Activated T-cell treated with anti-CD3 and anti-CD28 coated beads for 1 hour (primary cell): ENCODE measurements around the gene EHD1.
"Not testable (repeated sequence)": the region's sequence is repeated elsewhere in the genome, so short reads cannot be mapped to it uniquely, and the experiment has no call there.

Source experiments
- DNase-seq: peaks from one replicate; pipeline ENCODE4 v3.0.0-alpha.2; 2020; ENCODE audit warnings: low read depth

EHD1 gene

GRCh38 chr11:64826578-64827450 is 51.6 kb downstream of the EHD1 start:
- DNase-seq: no peak

GRCh38 chr11:64826062-64826461 is 52.4 kb downstream of the EHD1 start:
- DNase-seq: no peak

GRCh38 chr11:64823568-64824119 is 54.8 kb downstream of the EHD1 start:
- no peak for DNase-seq

- DNase-seq: no peak
Measured at GRCh38 chr11:64817476-64817875, 60.9 kb downstream of the EHD1 start.

GRCh38 chr11:64815433-64815832 is 63.0 kb downstream of the EHD1 start:
- not testable (repeated sequence) for DNase-seq

- no peak for DNase-seq
Measured at GRCh38 chr11:64814712-64815187, 63.7 kb downstream of the EHD1 start.

- no peak for DNase-seq
Measured at GRCh38 chr11:64813826-64814225, 64.6 kb downstream of the EHD1 start.

GRCh38 chr11:64810891-64811272 is 67.5 kb downstream of the EHD1 start:
- DNase-seq: peak; percentile 22

- peak; percentile 61 for DNase-seq
Measured at GRCh38 chr11:64810271-64810890, 68.0 kb downstream of the EHD1 start, which contains the start of gene MEN1. Gene MEN1 (minus strand): TSS chr11:64810551. CDS start chr11:64810109, 442 bp downstream.

- no peak for DNase-seq
Measured at GRCh38 chr11:64809781-64810241, 68.6 kb downstream of the EHD1 start.

- DNase-seq: no peak
Measured at GRCh38 chr11:64805481-64805880, 72.9 kb downstream of the EHD1 start.

- no peak for DNase-seq
Measured at GRCh38 chr11:64804346-64805210, 73.8 kb downstream of the EHD1 start.

- no peak for DNase-seq
Measured at GRCh38 chr11:64803846-64804345, 74.5 kb downstream of the EHD1 start.

- peak; percentile 77 for DNase-seq
Measured at GRCh38 chr11:64803158-64803845, 75.1 kb downstream of the EHD1 start, which contains the start of gene MAP4K2. Gene MAP4K2 (minus strand): TSS chr11:64803214. CDS start chr11:64803149, 65 bp downstream.

- DNase-seq: peak; percentile 11
Measured at GRCh38 chr11:64802370-64803157, 75.9 kb downstream of the EHD1 start.
